Measurements from ENCODE around the gene NEDD4L.
"Not testable (repeated sequence)": the region's sequence is repeated elsewhere in the genome, so short reads cannot be mapped to it uniquely, and the experiment has no call there.

NEDD4L gene

DNA sequence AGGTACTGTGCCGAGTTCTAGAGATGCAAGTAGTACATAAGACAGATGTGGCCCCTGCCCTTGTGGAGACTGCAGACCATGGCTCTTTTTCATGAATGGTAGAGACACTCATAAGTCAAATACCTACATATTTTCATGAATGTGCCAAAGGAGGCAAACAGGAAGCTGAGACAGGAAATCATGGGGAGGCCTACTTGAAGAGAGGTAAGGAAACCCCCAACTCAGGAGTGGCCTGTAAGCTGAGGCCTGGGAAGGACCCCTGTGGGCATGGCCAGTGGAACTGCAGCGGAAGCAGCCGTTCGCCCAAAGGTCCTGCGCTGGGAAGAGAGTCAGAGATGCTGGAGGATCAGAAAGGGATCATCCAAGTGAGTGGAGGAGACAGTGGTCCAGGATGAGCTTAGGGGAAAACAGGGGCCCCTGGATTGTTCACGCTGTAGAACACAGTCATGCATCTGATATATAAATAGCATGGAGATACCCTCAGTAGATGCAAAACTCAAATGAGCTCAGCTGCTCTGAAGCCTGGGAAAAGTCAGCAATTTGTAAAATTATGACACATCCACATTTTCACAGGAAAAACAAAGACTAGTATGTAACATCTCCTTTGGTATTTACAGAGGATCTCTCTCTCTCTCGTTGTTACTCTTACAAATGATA, 228.9 kb downstream of the NEDD4L start:
- DNase-seq, result no peak

DNA sequence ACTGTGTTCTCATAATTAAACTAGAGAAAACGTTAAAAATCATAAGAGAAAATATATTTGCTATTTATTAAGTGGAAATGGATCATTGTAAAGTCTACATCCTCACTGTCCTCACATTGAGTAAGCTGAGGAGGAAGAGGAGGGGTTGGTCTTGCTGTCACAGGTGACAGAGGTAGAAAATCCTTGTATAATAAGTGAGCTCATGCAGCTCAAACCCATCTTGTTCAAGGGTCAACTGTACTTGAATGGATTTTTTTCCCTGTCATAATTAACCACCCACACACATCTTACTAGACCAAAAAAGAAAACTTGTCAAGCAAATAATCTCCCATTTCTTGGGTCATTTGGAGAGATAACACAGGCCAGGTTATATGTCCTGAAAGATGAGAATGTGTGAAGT, 231.2 kb downstream of the NEDD4L start:
- no peak for DNase-seq

DNA sequence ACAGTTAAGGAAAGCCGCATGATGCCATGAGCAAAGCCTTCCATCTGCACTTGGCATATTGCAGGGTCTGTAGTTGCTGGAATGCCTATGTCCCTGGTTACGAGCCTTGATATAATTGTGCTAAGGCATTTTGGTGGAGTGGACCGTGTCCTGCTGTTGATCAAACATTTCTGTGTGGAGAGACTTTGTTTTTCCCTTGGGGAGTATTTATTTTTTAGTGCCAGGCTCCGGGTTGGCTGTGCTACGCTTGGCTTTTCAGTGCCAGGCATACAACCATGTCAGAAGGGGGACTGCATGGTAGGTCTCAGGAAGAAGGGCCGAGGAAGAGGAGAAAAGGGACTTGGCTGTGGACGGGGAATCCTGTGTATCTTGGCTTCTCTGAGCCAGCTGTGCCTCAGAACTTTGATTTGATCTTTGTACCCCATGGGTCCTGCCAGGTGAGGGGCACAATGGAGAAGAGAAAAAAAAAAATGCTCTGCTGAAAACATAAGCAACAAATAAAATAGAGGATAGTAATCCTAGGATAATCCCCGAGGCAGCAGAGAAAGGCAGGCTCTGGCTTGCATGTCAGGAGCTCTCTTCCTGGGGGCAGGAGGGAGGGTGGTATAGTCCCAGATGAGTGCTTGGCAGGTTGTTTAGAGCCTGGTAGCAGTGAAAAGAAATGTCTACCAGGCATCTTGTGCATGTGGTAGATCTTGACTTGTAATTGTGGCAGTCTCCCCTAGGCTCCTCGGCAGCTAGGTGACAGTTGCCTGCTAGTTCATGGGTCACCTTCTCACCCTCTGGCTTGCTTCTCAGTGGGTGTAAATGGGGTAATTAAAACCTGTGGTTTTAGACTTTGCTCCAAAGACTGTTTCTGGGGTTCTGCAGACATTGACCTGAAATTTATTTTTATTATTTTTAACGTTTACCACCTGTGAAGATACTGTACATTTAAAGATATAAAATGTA, 233.0 kb downstream of the NEDD4L start:
- DNase-seq, result no peak

DNA sequence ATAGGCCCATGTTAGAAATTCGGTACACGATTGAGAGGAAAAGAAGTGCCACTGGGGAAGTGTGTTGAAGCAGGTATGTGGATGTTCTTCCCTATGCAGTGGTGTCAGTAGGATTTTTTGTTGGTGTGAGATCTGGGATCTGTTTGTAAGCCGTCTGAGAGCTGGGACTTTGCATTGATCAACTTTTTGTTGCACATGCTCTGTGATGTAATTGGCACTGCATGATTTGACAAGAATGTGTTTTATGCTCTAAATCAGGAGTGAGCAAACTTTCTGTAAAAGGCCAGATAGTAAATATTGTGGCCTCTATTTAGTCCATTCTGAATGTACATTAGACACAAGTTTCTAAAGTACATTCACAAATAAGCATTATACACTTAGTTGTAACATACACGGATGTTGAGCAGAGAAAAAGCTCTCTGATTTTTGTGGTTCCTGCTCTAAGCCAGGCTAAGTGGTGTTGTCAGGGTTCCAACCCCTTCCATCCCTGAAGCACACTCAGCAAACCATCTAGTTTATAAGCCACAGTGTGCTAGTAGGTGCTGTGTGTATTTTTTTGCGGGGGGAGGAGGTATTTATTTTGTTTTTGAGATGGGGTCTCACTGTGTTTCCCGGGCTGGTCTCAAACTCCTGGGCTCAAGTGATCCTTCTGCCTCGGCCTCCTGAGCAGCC, 235.6 kb downstream of the NEDD4L start:
- no peak for DNase-seq

DNA sequence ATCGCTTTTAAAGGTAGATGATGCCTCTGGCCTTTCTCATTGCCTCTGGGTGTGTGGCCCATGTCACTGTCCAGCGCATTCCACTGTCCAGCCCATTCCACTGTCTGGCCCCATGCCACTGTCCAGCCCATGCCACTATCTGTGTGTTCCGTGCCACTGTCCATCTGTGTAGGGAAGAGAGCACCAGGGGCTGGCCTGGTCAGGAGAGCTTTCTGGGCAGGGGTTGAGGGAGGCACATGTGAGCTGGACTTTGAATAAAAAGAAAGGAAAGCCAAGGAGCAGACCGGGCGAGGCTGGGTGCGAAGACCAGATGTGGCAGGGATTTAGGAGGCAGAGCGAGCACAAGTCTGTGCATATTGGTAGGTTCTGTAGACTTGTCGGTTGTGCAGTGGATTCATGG, 236.2 kb downstream of the NEDD4L start:
- DNase-seq, result no peak

DNA sequence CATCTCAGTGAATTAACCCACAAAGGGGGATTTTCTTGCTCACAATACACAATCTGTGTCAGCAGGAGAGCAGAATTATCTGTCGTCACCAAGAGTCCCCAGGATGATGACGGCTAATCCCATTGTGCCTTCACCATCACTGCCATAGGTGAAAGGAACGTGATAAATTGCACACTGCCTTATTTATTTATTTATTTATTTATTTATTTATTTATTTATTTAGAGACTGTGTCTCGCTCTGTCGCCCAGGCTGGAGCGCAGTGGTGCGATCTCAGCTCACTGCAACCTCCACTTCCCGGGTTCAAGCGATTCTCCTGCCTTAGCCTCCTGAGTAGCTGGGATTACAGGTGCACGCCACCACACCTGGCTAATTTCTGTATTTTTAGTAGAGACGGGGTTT, 238.8 kb downstream of the NEDD4L start:
- DNase-seq, result not testable (repeated sequence)

DNA sequence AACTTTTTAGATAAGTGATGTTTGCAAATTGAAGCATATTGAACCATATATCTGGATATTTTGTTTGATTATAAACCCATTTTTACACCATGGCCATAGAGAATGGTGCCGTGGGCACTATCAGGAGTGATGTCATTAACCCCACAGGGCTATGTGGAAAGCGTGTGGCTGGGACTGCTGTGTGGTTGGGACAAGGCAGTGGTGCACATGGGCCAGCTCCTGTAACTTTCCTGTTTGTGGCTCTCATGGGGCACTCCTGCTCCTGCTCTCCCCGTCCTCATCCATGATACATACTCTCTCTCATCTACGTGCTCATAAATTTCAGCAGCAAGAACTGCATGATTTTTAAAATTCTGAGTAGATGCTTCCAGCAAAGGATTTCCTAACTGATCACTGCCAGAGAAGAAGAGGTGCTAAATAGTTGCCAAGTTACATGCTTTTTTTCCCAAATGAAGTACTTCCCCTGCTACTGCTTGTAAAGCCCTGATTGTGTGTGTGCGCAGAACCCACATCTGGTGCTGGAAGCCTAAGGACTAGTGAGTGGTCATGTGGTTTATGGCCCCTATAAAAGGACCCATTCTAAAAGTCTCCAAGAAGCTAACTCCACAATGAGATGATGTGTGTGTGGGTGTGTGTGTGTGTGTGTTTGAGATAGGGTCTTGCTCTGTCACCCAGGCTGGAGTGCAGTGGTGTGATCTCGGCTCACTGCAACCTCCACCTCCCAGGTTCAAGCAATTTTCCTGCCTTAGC, 240.8 kb downstream of the NEDD4L start:
- DNase-seq, result no peak

DNA sequence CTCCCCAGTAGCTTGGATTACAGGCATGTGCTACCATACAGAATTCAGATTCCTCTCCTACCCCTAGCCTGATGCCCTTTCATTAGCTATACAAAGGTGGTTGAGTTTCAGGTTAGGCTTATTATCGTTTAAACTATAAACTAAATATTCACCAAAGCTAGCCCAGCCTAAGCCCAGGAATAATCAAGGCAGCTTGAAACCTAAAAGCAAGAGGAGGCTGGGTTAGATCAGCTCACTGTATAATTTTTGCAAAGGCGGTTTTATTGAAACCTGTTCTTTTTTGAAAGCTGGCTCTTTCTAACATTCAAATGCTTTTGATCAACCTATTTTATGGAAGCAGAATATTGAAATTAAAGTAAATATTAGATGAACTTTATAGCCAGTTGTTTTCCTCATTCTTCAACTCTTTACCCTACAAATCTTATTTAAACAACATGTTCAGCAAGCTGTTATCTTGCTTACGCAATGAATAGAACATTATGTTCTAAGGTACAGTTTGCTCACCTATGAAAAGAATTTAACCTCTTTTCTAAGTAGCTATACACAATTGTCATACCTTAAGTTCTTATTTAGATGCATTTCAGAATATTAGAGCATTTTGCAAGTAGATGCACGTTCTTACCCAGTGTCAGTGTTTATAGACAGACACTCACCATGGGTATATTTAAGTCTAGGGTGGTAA, 241.6 kb downstream of the NEDD4L start:
- no peak for DNase-seq

DNA sequence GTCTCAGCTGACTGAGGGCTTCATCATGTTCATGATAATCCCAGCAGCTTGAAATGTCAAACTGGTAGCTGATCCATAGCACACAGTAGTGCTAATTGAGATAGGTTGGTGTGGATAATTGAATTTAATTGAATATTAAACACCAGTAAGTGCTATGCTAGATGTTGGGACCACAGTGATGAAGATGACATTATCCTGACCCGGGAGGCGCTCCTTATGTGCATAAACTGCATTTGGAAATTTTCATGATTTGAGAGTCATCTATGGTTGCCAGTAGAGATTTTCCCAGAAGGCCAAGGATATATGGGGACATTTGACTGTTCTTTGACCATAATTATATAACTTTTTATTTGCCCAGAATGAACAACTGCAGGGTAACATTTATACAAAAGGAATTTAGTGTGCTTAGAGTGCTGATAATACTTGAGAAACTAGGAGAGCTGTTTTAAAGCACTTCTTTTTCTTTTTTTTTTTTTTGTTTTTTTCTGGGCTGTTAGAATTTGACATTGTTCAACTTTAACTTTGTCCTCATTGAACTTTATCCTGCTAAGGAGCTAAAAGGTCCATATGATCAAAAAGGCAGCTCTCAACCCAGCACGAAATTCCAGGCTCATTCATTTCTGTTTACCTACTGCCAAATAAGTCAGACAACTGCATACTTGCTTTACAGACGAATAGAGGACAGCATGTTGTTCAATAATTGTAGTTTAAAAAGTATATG, 242.8 kb downstream of the NEDD4L start:
- no peak for DNase-seq

DNA sequence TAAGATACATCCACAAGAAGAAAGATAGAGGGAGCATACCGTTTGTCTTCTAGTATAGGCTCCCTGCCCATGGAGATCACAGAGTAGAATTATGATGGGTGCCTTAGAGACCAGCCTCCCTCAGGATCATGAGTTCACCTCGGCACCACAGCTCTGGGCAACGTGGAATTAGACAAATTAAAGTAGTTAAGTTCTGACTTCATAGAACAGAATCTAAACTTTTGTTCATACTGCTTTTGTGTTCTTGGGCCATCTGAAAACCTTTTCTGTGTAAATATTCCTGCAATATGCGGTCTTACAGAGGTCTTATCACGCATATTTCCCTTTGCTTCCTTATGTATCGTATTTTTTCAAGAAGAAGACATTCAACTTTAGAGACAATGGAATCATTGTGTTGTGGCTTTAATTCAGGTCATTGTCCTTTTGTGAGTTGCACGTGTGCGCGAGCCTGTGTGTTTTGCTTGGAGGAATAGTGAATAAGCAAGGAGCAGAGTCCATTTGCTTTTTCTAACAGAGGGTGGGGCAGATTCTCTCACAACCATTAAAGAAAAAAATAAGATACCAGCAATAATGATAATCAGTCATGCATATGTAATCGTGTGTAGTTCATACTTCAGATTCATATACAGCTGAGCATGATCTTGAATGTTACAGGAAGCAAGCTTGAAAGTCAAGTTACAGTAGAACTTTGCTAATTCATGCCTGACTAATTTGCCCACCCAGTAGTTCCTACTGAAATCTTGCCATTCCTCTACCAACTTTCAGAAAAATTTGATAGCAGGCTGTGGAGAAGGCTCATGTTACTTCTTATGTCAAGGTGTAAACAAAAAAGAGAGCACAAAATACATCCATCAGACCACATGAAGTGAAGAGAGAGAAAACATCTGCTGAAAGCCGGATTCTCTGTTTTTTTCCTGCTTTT, 243.6 kb downstream of the NEDD4L start:
- DNase-seq, result no peak

DNA sequence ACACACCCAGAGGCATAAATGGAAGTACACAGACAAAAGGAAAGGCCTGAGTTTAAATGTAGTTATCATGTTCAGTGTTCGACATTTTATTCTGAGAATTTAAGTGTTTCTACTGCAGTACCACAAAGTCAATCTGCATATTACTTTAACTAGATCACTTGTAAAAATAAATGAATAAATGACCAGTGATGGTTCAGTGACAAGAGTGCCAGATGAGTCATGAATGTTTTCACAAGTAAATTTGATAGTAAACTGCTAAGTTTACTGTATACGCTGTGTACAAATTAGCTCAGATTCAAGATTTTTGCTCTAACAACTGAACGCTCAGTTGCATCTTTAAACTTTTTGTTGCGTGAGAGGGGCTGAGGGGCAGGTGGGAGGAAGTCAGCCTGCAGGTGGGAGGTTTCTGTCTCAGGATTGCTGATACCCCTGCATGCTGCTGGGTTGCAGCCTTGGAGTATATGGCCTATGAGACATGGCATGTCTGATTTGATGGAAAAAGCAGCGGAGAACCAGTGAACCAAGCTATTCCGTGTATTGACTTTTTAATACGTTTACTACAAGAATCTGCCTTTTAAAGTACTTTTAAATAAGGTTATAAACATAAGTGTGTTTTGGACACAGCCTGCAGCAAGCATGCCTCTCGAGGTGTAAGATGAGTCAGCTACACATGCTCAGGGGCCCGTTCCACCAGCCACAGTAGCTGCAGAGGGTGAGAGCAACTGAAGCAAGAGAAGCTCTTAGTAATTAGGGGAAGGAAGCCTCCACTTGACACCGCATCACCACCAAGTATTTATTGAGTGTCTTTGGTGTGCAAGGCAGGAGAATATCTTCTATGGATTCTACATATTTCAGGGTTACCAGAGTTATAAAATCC, 245.1 kb downstream of the NEDD4L start:
- DNase-seq, result peak; percentile 69

DNA sequence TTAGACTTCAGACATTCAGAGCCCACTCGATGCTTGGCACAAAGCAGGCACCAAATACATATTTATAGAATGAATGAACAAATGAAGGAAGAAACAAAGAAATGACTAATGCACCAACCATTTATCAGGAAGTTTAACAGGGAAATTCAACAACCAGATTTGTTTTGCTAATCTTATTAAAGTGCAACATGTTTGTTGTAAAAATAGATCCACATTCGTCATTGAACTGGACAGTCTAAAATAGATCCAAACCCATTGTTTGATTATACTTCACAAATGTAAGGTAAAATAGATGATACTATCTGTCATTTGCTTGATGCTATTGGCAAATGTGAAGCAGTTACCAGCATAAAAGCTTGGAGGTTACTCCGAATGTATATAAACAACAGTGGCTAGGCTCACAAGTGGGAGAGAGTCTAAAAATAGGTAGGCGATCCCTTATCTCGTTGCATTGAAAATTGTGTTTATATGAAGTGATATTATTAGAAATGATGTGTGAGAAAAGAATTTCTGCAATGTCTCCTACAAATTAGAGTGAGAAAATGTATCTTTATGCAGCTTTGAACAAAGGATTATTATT, 246.2 kb downstream of the NEDD4L start:
- no peak for DNase-seq

DNA sequence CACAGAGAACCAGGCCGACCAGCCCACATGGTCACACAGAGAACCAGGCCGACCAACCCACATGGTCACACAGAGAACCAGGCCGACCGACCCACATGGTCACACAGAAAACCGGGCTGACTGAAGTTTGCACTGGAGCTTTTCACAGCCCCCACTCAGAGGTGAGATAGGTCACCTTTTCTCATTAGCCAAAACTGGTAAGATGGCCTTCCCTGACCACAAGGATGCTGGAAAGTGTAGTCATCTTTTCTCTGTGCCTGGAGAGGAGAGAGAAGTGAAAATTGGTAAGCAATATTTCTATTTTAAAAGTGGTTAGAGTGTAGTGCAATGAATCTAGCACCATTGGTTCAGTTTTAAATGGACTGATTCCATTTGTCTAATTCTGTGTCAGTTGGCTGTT, 247.1 kb downstream of the NEDD4L start:
- no peak for DNase-seq

DNA sequence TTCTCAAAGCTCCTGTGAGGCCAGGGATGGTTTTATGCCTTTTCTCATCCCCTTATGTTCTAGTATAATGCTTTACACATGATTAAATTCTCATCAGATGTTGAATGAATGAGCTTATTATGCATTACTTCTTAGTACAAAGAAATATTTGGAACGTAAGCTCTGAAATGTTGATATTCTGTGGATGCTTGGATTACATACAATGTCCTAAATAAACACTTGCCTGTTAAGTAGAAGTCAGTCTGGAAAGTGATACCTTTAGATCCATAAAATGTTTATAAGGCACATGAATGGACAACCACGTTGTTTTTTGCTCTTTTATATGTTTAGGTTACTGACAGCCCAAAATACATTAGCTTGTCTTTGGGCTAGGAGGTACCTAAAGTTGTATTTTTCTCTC, 248.6 kb downstream of the NEDD4L start:
- DNase-seq, result no peak

DNA sequence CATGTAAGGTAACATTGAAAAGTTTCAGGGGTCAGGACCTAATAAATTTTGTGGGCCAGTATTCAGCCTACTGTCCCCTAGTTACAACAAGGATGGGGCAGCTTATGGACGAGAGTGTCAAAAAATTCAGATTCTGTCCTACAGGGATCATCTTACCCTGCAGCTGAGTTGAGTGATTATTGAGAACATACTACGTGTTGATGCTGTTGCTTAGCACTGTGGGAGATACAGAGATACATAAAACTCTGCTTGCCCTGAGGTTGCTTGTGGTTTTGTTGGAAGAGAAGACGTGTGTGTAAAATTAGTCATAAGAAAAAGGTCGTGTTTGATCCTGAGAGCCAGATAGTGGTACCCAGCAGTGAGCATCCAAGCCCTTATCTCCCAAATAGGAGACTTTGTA, 253.2 kb downstream of the NEDD4L start:
- peak; percentile 76 for DNase-seq

DNA sequence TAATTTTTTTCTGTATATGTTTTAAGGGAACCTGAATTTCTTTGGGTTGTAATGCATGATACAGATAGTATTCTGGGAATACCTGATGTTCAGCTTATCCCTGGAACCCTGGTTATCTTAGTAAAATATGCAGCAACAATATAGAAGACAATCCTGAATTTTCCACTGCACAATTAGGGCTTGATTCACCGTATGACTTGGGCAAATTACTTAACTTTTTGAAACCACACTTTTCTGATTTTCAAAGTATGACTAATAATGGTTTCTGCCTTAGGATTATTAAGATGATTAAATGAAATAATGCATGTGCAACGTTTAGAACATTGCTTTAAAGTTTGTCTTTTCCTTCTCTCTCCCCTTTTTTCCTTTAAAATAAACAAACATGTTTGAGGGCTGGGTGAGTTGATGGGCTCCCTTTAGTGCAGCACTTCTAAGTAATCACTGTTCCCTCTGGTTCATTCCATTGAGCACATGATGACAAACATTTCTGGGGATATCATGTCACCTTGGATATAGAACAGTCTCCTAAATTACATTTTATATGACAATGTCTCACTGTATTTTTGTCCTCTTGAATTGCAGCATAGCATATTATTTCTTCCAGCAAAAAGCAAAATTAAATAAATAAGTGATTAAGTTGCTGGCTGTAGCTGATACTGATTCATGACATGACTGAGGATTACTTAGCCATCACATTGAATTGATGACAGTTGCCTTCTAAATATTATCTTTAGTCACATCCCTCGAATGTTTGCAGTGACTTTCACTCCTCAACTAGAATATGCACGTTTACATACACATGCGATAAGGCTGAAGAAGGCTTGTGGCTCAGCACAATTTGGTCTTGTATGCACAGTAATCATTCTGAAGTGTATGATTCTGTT, 254.5 kb downstream of the NEDD4L start:
- DNase-seq, result no peak

DNA sequence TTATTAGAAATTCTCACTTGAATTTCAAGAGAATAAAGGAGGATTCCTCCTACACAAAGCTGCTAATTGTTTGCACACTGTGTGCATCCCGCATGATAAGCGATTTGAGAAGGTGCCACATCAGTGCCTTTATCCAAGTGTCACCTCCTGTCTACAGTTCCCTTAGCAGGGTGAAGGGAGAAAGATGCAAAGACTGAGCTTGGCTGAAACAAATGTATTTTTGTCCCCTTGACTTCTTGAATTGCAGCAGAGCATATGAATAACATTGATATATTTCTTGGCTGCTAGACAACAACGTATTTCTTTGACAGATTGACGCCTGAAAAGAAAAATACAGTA, 255.1 kb downstream of the NEDD4L start:
- no peak for DNase-seq

DNA sequence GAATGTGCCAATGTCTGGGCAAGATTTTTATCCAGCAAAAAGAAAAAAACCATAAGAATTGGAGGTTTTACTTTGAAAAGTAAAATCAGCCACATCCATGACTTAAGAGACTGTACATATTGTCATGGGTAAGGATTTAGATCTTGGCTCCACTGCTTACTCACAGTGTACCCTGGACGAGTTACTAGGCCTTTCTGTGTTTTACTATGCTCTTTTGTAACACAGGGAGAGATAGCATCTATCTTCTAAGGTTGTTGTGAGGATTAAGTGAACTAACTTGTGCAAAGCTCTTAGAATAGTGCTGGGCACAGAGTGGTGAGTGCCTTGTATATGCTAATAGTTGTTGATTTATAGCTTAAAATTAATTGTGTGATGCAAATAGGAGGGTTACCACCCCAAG, 255.9 kb downstream of the NEDD4L start:
- DNase-seq, result no peak

Data from activated CD4-positive, alpha-beta T cell treated with anti-CD3 and anti-CD28 coated beads, Interleukin-10, Interleukin-2, amounts not matched to agents 100 ng/mL and 50 ng/mL, durations not matched to agents 16 hours and 8 hours (primary cell).